Activated T-helper 17 cell treated with anti-CD3 and anti-CD28 coated beads, Interleukin-2, amount 50 U/mL, for 72 hours (primary cell): Measurements from ENCODE around the gene EEPD1. TPM values are rescaled to one million over a fixed set of nuclear protein-coding genes. Genes with fewer than 3 reads are reported as not detected.
A peak's percentile ranks its signal among the peaks of the same experiment; 100 is the strongest.

Experiments used
- ATAC-seq: fragments of 150-1000 bp; cut with Tn5 transposase; replicated peaks from 2 replicates; pipeline ENCODE4 v1.10.0; 2021; ENCODE audit warnings: mild to moderate bottlenecking, moderate library complexity
- H3K27ac Mint-ChIP-seq: one replicate; pipeline ENCODE4 v1.8.0; 2022; ENCODE audit warnings: mixed read lengths
- H3K27me3 Mint-ChIP-seq: one replicate; pipeline ENCODE4 v1.8.0; 2022; ENCODE audit warnings: mixed read lengths
- H3K36me3 Mint-ChIP-seq: one replicate; pipeline ENCODE4 v1.8.0; 2022; ENCODE audit warnings: low read depth, mild to moderate bottlenecking, mixed read lengths
- H3K4me1 Mint-ChIP-seq: one replicate; pipeline ENCODE4 v1.8.0; 2022; ENCODE audit warnings: mixed read lengths
- H3K4me3 Mint-ChIP-seq: one replicate; pipeline ENCODE4 v1.8.0; 2022; ENCODE audit warnings: mild to moderate bottlenecking, mixed read lengths
- H3K9me3 Mint-ChIP-seq: one replicate; pipeline ENCODE4 v1.8.0; 2022; ENCODE audit warnings: mixed read lengths
- total RNA-seq, 2 donors: library from RNA; stranded (reverse); gene quantifications; one replicate each; pipeline ENCODE4 v1.2.3, GENCODE V29; 2022

Gene EEPD1
- total RNA-seq, 2 donors from 2014 or later: 0.95 to 5.1 TPM

- no peaks in the 10 kb centered on the region for H3K27me3 Mint-ChIP-seq
- peaks cover 14% of the 10 kb centered on the region for H3K4me1 Mint-ChIP-seq
- no peak overlapping the region for H3K4me3 Mint-ChIP-seq
- no peaks in the 10 kb centered on the region for H3K9me3 Mint-ChIP-seq
- no peak for ATAC-seq
- no peak overlapping the region for H3K27ac Mint-ChIP-seq
- H3K36me3 Mint-ChIP-seq: no peaks in the 10 kb centered on the region
These were observed 33.5 kb downstream of the EEPD1 start for GRCh38 chr7:36186359-36187121.

DNA sequence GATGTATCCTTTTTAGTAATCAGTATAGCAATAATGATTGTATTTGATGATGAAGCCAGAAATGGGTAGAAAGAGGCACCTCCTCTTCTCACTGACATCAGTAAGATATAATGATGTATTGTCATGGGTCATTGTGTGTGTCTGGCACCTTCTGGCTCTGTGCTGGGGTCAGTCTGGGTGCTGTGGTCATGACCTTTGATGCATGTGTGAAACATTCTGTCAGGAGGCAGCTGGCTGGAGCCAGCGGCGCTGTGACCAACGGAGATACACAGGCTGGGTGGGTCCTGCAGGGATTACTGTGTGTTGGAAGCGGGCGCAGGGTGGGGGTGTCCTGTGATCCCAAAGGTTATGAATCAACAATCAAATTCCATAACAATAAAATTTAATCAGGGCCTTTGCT is 35.2 kb downstream of the EEPD1 start:
- H3K9me3 Mint-ChIP-seq: no peaks in the 10 kb centered on the region
- no peak overlapping the region for H3K27ac Mint-ChIP-seq
- H3K4me1 Mint-ChIP-seq: peaks cover 14% of the 10 kb centered on the region
- no peak overlapping the region for H3K4me3 Mint-ChIP-seq
- no peaks in the 10 kb centered on the region for H3K36me3 Mint-ChIP-seq
- no peak for ATAC-seq
- H3K27me3 Mint-ChIP-seq: no peaks in the 10 kb centered on the region

- ATAC-seq: no peak
- Mint-ChIP-seq H3K27me3 (no peaks in the 10 kb centered on the region), H3K4me3 (no peak overlapping the region), H3K4me1 (peaks cover 14% of the 10 kb centered on the region), H3K36me3 (no peaks in the 10 kb centered on the region), H3K9me3 (no peaks in the 10 kb centered on the region), H3K27ac (no peak overlapping the region)
These were observed 35.9 kb downstream of the EEPD1 start for GRCh38 chr7:36188906-36189305.

- Mint-ChIP-seq H3K9me3 (no peaks in the 10 kb centered on the region), H3K27me3 (no peaks in the 10 kb centered on the region), H3K4me3 (no peak overlapping the region), H3K4me1 (peaks cover 14% of the 10 kb centered on the region), H3K36me3 (no peaks in the 10 kb centered on the region), H3K27ac (peak overlapping the region; percentile 39)
- ATAC-seq: no peak
These were observed 37.6 kb downstream of the EEPD1 start for GRCh38 chr7:36190447-36191291.

- ATAC-seq: no peak
- no peaks in the 10 kb centered on the region for H3K36me3 Mint-ChIP-seq
- H3K27me3 Mint-ChIP-seq: no peaks in the 10 kb centered on the region
- no peak overlapping the region for H3K4me3 Mint-ChIP-seq
- H3K4me1 Mint-ChIP-seq: peaks cover 14% of the 10 kb centered on the region
- peak overlapping the region; percentile 39 for H3K27ac Mint-ChIP-seq
- H3K9me3 Mint-ChIP-seq: no peaks in the 10 kb centered on the region
These were observed 38.4 kb downstream of the EEPD1 start for GRCh38 chr7:36191292-36191920.

GRCh38 chr7:36192053-36192824 is 39.2 kb downstream of the EEPD1 start:
- Mint-ChIP-seq H3K27ac (no peak overlapping the region), H3K36me3 (no peaks in the 10 kb centered on the region), H3K27me3 (no peaks in the 10 kb centered on the region), H3K4me3 (no peak overlapping the region), H3K4me1 (peaks cover 12% of the 10 kb centered on the region), H3K9me3 (no peaks in the 10 kb centered on the region)
- ATAC-seq: no peak

DNA sequence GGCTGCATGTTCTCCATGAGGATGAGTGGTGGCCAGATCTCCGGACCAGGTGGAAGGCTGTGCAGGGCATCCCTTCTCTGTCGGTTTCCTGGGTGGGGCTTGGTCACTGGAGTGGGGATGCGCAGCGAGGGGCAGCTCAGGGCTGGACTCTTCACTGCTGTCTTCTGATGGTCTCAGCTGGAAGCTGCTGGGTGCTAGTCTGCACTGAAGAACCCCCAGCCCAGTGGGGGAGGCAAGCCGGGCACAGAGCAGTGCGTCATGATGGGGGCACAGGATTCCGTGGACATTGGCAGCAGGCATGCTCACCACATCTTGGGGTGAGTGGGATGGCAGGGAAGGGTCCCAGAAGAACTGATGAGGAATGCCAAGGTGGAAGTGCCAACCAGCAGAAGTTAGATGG is 39.8 kb downstream of the EEPD1 start:
- ATAC-seq: no peak
- H3K27me3 Mint-ChIP-seq: no peaks in the 10 kb centered on the region
- H3K27ac Mint-ChIP-seq: no peak overlapping the region
- no peaks in the 10 kb centered on the region for H3K36me3 Mint-ChIP-seq
- H3K4me1 Mint-ChIP-seq: peaks cover 10% of the 10 kb centered on the region
- H3K9me3 Mint-ChIP-seq: no peaks in the 10 kb centered on the region
- H3K4me3 Mint-ChIP-seq: no peak overlapping the region

DNA sequence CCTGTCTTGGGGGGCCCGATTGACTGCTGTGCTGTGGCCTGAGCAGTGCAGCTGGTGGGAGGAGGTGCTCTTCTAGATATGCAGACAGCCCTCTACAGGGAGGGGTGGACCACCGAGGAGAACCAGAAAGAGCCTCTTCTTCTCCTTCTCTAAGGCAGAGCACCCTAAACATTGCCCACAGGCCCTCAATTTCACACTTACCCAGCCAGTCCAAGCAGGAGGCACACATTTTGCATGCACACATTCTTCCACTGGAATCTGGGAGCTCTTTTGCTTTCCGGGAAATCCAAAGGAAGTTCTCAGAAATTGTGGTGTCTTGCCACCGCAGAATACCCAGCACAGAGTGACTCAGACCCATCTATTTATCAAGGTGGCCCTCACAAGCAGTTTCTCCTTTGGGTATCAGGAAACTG is 45.8 kb downstream of the EEPD1 start:
- Mint-ChIP-seq H3K27ac (peak overlapping the region; percentile 44), H3K4me3 (peak overlapping the region; percentile 37), H3K36me3 (no peaks in the 10 kb centered on the region), H3K4me1 (peaks cover 28% of the 10 kb centered on the region), H3K9me3 (no peaks in the 10 kb centered on the region), H3K27me3 (no peaks in the 10 kb centered on the region)
- ATAC-seq: peak; percentile 66

DNA sequence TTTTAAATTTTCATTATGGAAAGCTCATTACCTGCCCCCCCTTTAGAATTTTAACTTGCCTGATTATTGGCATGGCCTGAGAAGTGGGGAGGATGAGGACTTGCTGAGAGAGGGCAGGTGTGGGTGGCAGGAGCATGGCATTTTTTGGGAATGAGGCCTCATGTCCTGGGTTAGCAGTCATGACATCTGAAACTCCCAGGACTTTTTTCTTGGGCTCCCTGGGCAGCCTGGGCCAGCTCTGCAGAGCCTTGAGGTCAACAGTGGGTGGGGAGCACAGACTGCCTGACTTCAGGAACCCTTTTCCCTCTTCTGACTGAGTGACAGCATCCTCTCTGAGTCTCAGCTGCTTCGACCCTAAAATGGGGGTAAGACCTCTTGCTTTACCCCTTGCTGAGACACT is 46.3 kb downstream of the EEPD1 start:
- Mint-ChIP-seq H3K4me3 (peak overlapping the region; percentile 37), H3K27ac (peak overlapping the region; percentile 44), H3K9me3 (no peaks in the 10 kb centered on the region), H3K27me3 (no peaks in the 10 kb centered on the region), H3K36me3 (no peaks in the 10 kb centered on the region), H3K4me1 (peaks cover 28% of the 10 kb centered on the region)
- ATAC-seq: no peak

- H3K4me3 Mint-ChIP-seq: no peak overlapping the region
- H3K36me3 Mint-ChIP-seq: no peaks in the 10 kb centered on the region
- H3K4me1 Mint-ChIP-seq: peaks cover 28% of the 10 kb centered on the region
- no peaks in the 10 kb centered on the region for H3K9me3 Mint-ChIP-seq
- no peaks in the 10 kb centered on the region for H3K27me3 Mint-ChIP-seq
- H3K27ac Mint-ChIP-seq: no peak overlapping the region
- no peak for ATAC-seq
These were observed 48.2 kb downstream of the EEPD1 start for GRCh38 chr7:36201122-36201723.

- H3K4me3 Mint-ChIP-seq: peak overlapping the region; percentile 21
- no peaks in the 10 kb centered on the region for H3K27me3 Mint-ChIP-seq
- H3K4me1 Mint-ChIP-seq: peaks cover 34% of the 10 kb centered on the region
- ATAC-seq: peak; percentile 61
- no peaks in the 10 kb centered on the region for H3K36me3 Mint-ChIP-seq
- H3K9me3 Mint-ChIP-seq: no peaks in the 10 kb centered on the region
- H3K27ac Mint-ChIP-seq: no peak overlapping the region
These were observed 49.3 kb downstream of the EEPD1 start for GRCh38 chr7:36202398-36202797.

DNA sequence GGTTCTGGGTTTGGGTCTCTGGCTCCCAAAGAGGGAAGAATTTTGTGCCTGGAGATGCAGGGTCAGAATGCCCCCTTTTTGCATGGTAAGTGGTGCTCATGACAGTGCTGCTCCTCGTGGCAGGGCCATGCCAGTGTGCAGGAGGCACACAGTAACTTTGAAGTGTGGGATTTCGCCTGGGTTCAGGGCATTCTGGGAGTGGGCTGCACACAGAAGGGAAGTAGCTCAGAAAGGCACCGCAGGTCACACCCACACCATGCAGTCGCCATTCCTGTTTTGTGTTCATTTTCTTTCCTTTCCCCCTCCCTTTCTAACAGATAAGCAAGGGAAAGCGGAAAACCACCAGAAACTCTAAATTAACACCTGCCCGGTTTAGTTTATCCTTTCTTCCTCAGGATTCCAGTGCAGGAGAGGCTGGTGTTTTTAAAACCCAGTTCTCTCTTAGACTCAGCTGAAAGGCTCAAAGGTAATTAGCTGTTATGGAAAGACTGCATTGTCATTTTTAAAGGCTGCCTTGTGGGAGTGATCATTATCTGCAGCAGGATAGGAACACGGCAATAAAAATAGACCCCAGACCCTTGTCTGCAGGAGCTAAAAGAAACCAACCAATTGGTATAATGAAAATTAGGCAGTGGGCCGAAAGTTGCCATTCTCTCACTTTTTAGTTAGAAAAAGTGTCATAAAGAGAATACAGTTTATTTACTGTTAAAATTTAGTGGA is 50.2 kb downstream of the EEPD1 start:
- Mint-ChIP-seq H3K4me3 (peak overlapping the region; percentile 21), H3K27me3 (no peaks in the 10 kb centered on the region), H3K4me1 (peaks cover 41% of the 10 kb centered on the region), H3K36me3 (no peaks in the 10 kb centered on the region), H3K9me3 (no peaks in the 10 kb centered on the region), H3K27ac (no peak overlapping the region)
- no peak for ATAC-seq

DNA sequence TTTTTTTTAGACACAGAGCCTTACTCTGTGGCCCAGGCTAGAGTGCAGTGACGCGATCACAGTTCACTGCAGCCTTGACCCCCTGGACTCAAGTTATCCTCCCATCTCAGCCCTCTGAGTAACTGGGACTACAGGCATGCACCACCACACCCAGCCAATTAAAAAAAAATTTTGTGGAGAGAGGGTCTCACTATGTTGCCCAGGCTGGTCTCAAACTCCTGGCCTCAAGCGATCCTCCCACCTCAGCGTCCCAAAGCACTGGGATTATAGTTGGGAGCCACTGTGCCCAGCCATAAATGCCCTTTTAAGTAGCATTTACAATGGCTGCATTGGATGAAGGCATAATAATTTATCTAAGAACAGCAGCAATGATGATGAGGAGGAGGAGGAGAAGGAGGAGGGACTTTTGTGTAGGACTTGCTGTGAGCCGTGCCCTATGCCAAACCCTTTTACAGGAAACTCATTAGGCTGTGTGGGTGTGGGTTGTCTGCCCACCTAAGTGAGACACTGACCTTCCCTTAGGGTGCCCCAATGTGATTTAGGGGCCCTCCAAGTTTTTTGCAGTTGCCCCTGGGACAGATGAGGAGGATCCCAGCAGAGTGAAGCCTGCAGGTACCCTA is 51.1 kb downstream of the EEPD1 start:
- Mint-ChIP-seq H3K4me3 (no peak overlapping the region), H3K4me1 (peaks cover 42% of the 10 kb centered on the region), H3K27me3 (no peaks in the 10 kb centered on the region), H3K27ac (no peak overlapping the region), H3K9me3 (no peaks in the 10 kb centered on the region), H3K36me3 (no peaks in the 10 kb centered on the region)
- ATAC-seq: no peak
